Spleen (tissue), 11 donors: ENCODE measurements around the gene PLPP7. TPM values are rescaled to one million over a fixed set of nuclear protein-coding genes. Genes with fewer than 3 reads are reported as not detected.

ENCODE experiments used
- DNase-seq: peaks from one replicate; pipeline ENCODE4 v3.0.0-alpha.2; 2020
- H3K27ac ChIP-seq, 8 donors: fragments of 200-600 bp; sonication (generic) in 7 of 8; 1 replicate in 4 of 8; 2 replicates in 4 of 8; pipeline versions ENCODE4 v1.5.0 to v1.8.0; 2016 to 2021; ENCODE audit warnings: inconsistent platforms in 4 of 8, mild to moderate bottlenecking in 4 of 8, moderate library complexity in 1 of 8
- H3K27me3 ChIP-seq, 7 donors: fragments of 200-600 bp; sonication (generic) in 6 of 7; replicated peaks in 1 of 7; 1 replicate in 4 of 7; 2 replicates in 3 of 7; pipeline versions ENCODE4 v1.5.0 to v1.8.0; 2016 to 2021; ENCODE audit warnings: inconsistent platforms in 3 of 7, mild to moderate bottlenecking in 1 of 7
- H3K36me3 ChIP-seq, 6 donors: fragments of 200-600 bp; sonication (generic) in 5 of 6; 1 replicate in 4 of 6; 2 replicates in 2 of 6; pipeline versions ENCODE4 v1.5.0 to v1.8.0; 2016 to 2021; ENCODE audit warnings: inconsistent platforms in 2 of 6
- H3K4me1 ChIP-seq, 6 donors: fragments of 200-600 bp; sonication (generic) in 5 of 6; 1 replicate in 3 of 6; 2 replicates in 3 of 6; pipeline versions ENCODE4 v1.5.0 to v1.8.0; 2016 to 2021; ENCODE audit warnings: inconsistent platforms in 3 of 6
- H3K4me3 ChIP-seq, 8 donors: fragments of 200-600 bp; sonication (generic) in 7 of 8; 1 replicate in 4 of 8; 2 replicates in 4 of 8; pipeline versions ENCODE4 v1.5.0 to v1.8.0; 2016 to 2021; ENCODE audit warnings: inconsistent platforms in 4 of 8, mild to moderate bottlenecking in 4 of 8, moderate library complexity in 2 of 8
- H3K9me3 ChIP-seq, 8 donors: fragments of 200-600 bp; sonication (generic) in 7 of 8; 1 replicate in 4 of 8; 2 replicates in 4 of 8; pipeline versions ENCODE4 v1.5.0 to v1.8.0; 2016 to 2021; ENCODE audit warnings: inconsistent platforms in 4 of 8
- POLR2A ChIP-seq, 3 donors: fragments of 450-650 bp; IDR thresholded peaks; one replicate each; pipeline ENCODE4 v1.5.1; 2017; ENCODE audit warnings: antibody characterized with exemption in 3 of 3, mild to moderate bottlenecking in 1 of 3
- POLR2AphosphoS5 ChIP-seq, 3 donors: sonication (generic); formaldehyde crosslinking; IDR thresholded peaks; one replicate each; pipeline ENCODE4 v1.5.1; 2017; ENCODE audit warnings: antibody characterized with exemption in 3 of 3
- WGBS, 5 donors: extraction: QIAGEN DNeasy Blood & Tissue Kit in 3 of 5; methylation state at CpG; one replicate each; pipeline versions ENCODE4 v1.1.5 to v1.1.7; 2013 to 2018; 5-methylcytosine and 5-hydroxymethylcytosine counted together
- intact Hi-C: fragments of 100-400 bp; cut with DNase I; formaldehyde crosslinking; loops from one replicate; pipeline ENCODE4 v1.15.0; 2023; ENCODE audit warnings: low total_unique reads
- polyA plus RNA-seq, 3 donors: library from polyadenylated mRNA; stranded (reverse); fragments of 200-250 nt; gene quantifications; one replicate each; pipeline ENCODE4 v1.2.1, GENCODE V29; 2013
- total RNA-seq, 7 donors: library from RNA; depleted of rRNA in 3 of 7; stranded (reverse); fragments of >200 nt in 3 of 7; fragmentation: NEBNext Ultra II Directional in 4 of 7; extraction: Animal tissue kit (Norgen Biotek cat#: 25700) in 4 of 7; gene quantifications; one replicate each; pipeline versions ENCODE4 v1.1.0 to v1.2.1, GENCODE V29; 2016 to 2021
- TF ChIP-seq, protein P1 (sequence below), 11 experiments: fragments of 200-600 bp in 7 of 11; fragments of 450-650 bp in 4 of 11; sonication (generic) in 4 of 11; IDR thresholded peaks in 8 of 11; conservative IDR thresholded peaks in 3 of 11; 1 replicate in 7 of 11; 2 replicates in 4 of 11; pipeline versions ENCODE4 v1.4.0 to v1.8.0; 2016 to 2021; ENCODE audit warnings: antibody characterized with exemption in 11 of 11, inconsistent platforms in 4 of 11, mild to moderate bottlenecking in 1 of 11
- donor health status: healthy with polysubstance abuse.
- donor health status: DM: no; HTN: no; CAD: no; lungs with moderate emphysema.
- donor health status: DM: no; HTN: no; CAD: no.
- donor health status: Bipolar disorder and iron deficiency.
- donor health status: healthy.
- donor health status: DM: no; HTN: no; CAD: no.
- donor health status: DM: yes; HTN: yes; CAD: no.

PLPP7 gene
- total and polyA plus RNA-seq, 10 donors: 1.1 to 3.8 (median 2.7) TPM

DNA sequence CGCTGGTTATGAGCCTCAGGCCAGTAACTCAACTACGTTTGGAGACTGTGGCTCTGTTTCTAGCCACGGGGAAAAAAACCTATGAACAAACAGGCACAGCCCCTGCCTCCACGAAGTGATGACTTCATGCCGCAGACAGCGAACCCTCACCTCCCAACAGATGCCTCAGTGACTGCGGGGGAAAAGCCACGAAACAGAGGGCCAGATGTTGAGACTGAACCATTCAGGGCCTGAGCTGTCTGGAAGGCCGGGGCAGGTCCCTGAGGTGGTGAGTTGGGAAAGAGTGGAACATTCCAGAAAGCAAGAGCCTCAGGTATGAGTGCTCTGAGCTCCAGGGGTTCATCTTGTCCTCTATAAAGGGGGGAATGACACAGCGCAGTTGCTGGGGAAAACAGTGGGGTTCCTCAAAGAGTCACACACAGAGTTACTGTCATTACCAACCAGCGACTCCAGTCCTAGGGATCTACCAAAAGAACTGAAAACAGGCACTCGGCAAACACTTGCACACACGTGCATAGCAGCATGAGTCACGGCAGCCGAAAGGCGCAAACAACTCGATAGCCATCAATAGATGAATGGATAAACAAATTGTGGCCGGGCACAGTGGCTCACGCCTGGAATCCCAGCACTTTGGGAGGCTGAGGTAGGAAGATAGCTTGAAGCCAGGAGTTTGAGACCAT is 15.3 kb downstream of the PLPP7 start:
- peaks cover 0 to 4% (median 0%) of the 10 kb centered on the region in 6 donors for H3K4me1 ChIP-seq
- H3K4me3 ChIP-seq: no peak overlapping the region
- H3K27ac ChIP-seq: no peak overlapping the region
- no peak for TF ChIP-seq POLR2AphosphoS5 (IDR thresholded peaks at IDR 0.05)
- TF ChIP-seq, protein P1, sequence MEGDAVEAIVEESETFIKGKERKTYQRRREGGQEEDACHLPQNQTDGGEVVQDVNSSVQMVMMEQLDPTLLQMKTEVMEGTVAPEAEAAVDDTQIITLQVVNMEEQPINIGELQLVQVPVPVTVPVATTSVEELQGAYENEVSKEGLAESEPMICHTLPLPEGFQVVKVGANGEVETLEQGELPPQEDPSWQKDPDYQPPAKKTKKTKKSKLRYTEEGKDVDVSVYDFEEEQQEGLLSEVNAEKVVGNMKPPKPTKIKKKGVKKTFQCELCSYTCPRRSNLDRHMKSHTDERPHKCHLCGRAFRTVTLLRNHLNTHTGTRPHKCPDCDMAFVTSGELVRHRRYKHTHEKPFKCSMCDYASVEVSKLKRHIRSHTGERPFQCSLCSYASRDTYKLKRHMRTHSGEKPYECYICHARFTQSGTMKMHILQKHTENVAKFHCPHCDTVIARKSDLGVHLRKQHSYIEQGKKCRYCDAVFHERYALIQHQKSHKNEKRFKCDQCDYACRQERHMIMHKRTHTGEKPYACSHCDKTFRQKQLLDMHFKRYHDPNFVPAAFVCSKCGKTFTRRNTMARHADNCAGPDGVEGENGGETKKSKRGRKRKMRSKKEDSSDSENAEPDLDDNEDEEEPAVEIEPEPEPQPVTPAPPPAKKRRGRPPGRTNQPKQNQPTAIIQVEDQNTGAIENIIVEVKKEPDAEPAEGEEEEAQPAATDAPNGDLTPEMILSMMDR (IDR thresholded peaks at IDR 0.05 in 8 of 11, conservative IDR thresholded peaks at IDR 0.05 in 3 of 11): no peak
- TF ChIP-seq POLR2A (IDR thresholded peaks at IDR 0.05): no peak
- H3K27me3 ChIP-seq: no peaks in the 10 kb centered on the region
- H3K9me3 ChIP-seq: no peaks in the 10 kb centered on the region
- DNase-seq: no peak
- intact Hi-C loops: no loop called here
- no peaks in the 10 kb centered on the region for H3K36me3 ChIP-seq
- WGBS, 5 donors: 81 to 90% (median 85%) methylated on average over 19 of the region's 19 CpGs

DNA sequence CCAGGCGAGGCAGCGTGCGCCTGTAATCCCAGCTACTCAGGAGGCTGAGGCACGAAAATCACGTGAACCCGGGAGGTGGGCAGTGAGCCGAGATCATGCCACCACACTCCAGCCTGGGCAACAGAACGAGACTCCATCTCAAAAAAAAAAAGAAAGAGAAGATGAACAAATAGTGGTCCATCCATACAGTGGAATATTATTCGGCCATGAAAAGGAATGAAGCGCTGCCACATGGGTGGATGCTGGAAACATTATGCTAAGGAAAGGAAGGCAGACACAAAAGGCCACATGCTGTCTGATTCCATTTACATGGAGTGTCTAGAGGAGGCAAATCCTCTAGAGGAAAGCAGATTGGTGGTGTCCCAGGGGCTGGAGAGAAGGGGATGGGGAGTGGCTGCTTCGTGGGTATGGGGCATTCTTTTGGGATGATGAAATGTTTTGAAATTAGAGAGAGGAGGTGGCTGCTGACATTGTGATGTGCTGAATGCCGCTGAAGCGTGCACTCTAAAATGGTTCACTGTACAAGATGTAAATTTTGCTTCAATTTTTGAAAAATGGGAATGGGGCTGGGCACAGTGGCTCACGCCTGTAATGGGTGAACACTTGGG is 17.0 kb downstream of the PLPP7 start:
- Histone ChIP-seq H3K27ac (no peak overlapping the region), H3K4me3 (no peak overlapping the region), H3K27me3 (peaks cover 0 to 10% (median 0%) of the 10 kb centered on the region in 7 donors), H3K4me1 (peaks cover 0 to 15% (median 10%) of the 10 kb centered on the region in 6 donors), H3K9me3 (no peaks in the 10 kb centered on the region), H3K36me3 (no peaks in the 10 kb centered on the region)
- TF ChIP-seq POLR2AphosphoS5 (IDR thresholded peaks at IDR 0.05) (no peak), POLR2A (IDR thresholded peaks at IDR 0.05) (no peak)
- TF ChIP-seq, protein P1 (IDR thresholded peaks at IDR 0.05 in 8 of 11, conservative IDR thresholded peaks at IDR 0.05 in 3 of 11): no peak
- DNase-seq: no peak
- intact Hi-C loops: no loop called here
- WGBS, 5 donors: 92 to 97% (median 94%) methylated on average over 14 of the region's 14 CpGs

DNA sequence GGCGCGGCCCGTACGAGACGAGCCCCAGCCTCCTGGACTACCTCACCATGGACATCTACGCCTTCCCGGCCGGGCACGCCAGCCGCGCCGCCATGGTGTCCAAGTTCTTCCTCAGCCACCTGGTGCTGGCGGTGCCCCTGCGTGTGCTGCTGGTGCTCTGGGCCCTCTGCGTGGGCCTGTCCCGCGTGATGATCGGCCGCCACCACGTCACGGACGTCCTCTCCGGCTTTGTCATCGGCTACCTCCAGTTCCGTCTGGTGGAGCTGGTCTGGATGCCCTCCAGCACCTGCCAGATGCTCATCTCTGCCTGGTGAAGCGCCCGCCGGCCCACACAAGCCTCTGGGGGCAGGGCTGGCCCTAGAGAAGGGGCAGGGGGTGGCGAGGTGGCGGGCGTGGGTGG is 18.5 kb downstream of the PLPP7 start:
- Histone ChIP-seq H3K27ac (no peak overlapping the region), H3K9me3 (no peaks in the 10 kb centered on the region), H3K4me1 (peaks cover 0 to 11% (median 10%) of the 10 kb centered on the region in 6 donors), H3K27me3 (peaks cover 0 to 10% (median 0%) of the 10 kb centered on the region in 7 donors), H3K4me3 (no peak overlapping the region), H3K36me3 (no peaks in the 10 kb centered on the region)
- TF ChIP-seq POLR2A (IDR thresholded peaks at IDR 0.05) (no peak), POLR2AphosphoS5 (IDR thresholded peaks at IDR 0.05) (no peak)
- TF ChIP-seq, protein P1 (IDR thresholded peaks at IDR 0.05 in 8 of 11, conservative IDR thresholded peaks at IDR 0.05 in 3 of 11): no peak
- intact Hi-C loops: no loop called here
- no peak for DNase-seq
- 88 to 95% (median 92%) methylated on average over 19 to 31 of the region's 31 CpGs for WGBS, 5 donors

DNA sequence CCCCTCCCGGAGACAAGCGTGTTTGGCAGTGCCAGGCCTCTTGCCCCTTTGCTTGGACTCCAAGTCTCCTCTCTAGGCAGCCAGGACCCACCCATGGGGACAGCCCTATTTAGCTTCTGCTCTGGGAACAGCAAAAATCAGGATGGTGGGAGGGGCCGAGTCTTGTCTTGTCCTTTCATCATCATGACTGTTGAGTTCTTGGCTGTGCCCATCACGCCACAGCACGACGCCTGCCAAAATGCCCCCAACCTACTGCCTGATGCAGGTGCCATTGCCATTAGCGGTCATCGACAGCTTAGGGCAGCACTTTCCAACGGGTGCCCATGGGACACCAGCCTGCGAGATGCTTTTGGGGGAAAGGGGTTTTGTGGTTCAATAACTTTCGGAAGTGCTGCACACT is 18.9 kb downstream of the PLPP7 start:
- Histone ChIP-seq H3K4me1 (peaks cover 0 to 11% (median 10%) of the 10 kb centered on the region in 6 donors), H3K27ac (no peak overlapping the region), H3K9me3 (no peaks in the 10 kb centered on the region), H3K27me3 (peaks cover 0 to 10% (median 0%) of the 10 kb centered on the region in 7 donors), H3K4me3 (no peak overlapping the region), H3K36me3 (no peaks in the 10 kb centered on the region)
- no peak for DNase-seq
- TF ChIP-seq POLR2A (IDR thresholded peaks at IDR 0.05) (no peak), POLR2AphosphoS5 (IDR thresholded peaks at IDR 0.05) (no peak)
- TF ChIP-seq, protein P1 (IDR thresholded peaks at IDR 0.05 in 8 of 11, conservative IDR thresholded peaks at IDR 0.05 in 3 of 11): no peak
- 91 to 96% (median 94%) methylated on average over 11 of the region's 11 CpGs for WGBS, 5 donors
- intact Hi-C loops: no loop called here
